ENCODE results near the gene SPATA16.

DNA sequence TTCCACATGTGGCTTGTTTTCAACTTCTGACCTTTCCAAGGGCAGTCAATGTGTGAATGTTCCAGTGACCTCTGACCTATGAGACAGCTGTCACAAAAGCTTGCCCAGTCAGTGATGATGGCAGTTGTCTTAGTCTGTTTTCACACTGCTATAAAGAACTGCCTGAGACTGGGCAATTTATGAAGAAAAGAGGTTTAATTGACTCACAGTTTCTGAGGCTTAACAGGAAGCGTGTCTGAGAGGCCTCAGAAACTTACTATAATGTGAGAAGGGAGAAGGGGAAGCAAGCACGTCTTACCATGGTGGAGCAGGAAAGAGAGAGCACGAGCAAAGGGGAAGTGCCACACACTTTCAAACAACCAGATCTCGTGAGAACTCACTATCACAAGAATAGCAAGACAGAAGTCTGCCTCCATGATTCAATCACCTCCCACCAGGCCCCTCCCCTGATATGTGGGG lies 294.9 kb downstream of the SPATA16 start:
- no peak for TF ChIP-seq TARDBP (IDR thresholded peaks at IDR 0.05)
- TF ChIP-seq SP1 (IDR thresholded peaks at IDR 0.05): no peak
- no peak for TF ChIP-seq L3MBTL2 (conservative IDR thresholded peaks at IDR 0.05)
- TF ChIP-seq, protein P1, sequence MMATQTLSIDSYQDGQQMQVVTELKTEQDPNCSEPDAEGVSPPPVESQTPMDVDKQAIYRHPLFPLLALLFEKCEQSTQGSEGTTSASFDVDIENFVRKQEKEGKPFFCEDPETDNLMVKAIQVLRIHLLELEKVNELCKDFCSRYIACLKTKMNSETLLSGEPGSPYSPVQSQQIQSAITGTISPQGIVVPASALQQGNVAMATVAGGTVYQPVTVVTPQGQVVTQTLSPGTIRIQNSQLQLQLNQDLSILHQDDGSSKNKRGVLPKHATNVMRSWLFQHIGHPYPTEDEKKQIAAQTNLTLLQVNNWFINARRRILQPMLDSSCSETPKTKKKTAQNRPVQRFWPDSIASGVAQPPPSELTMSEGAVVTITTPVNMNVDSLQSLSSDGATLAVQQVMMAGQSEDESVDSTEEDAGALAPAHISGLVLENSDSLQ (IDR thresholded peaks at IDR 0.05): no peak
- TF ChIP-seq HDGF (IDR thresholded peaks at IDR 0.05; ENCODE audit: borderline replicate concordance): no peak
- TF ChIP-seq FOXM1 (IDR thresholded peaks at IDR 0.05; ENCODE audit: borderline replicate concordance): no peak
